ENCODE measurements around the gene NDUFAF8.

The NDUFAF8 gene

GRCh38 chr17:81273698-81274470 is 34.8 kb downstream of the NDUFAF8 start:
- H3K4me3 ChIP-seq (ENCODE audit: low read depth, low read length) = no peak overlapping the region
- TF ChIP-seq, protein P1, sequence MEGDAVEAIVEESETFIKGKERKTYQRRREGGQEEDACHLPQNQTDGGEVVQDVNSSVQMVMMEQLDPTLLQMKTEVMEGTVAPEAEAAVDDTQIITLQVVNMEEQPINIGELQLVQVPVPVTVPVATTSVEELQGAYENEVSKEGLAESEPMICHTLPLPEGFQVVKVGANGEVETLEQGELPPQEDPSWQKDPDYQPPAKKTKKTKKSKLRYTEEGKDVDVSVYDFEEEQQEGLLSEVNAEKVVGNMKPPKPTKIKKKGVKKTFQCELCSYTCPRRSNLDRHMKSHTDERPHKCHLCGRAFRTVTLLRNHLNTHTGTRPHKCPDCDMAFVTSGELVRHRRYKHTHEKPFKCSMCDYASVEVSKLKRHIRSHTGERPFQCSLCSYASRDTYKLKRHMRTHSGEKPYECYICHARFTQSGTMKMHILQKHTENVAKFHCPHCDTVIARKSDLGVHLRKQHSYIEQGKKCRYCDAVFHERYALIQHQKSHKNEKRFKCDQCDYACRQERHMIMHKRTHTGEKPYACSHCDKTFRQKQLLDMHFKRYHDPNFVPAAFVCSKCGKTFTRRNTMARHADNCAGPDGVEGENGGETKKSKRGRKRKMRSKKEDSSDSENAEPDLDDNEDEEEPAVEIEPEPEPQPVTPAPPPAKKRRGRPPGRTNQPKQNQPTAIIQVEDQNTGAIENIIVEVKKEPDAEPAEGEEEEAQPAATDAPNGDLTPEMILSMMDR (IDR thresholded peaks at IDR 0.05; ENCODE audit: insufficient read depth, low read depth, low read length, missing control alignments) = no peak
- DNase-seq (ENCODE audit: low read depth) = no peak

GRCh38 chr17:81274471-81274855 is 35.3 kb downstream of the NDUFAF8 start:
- TF ChIP-seq, protein P1 (IDR thresholded peaks at IDR 0.05; ENCODE audit: insufficient read depth, low read depth, low read length, missing control alignments) = no peak
- H3K4me3 ChIP-seq (ENCODE audit: low read depth, low read length) = no peak overlapping the region

DNA sequence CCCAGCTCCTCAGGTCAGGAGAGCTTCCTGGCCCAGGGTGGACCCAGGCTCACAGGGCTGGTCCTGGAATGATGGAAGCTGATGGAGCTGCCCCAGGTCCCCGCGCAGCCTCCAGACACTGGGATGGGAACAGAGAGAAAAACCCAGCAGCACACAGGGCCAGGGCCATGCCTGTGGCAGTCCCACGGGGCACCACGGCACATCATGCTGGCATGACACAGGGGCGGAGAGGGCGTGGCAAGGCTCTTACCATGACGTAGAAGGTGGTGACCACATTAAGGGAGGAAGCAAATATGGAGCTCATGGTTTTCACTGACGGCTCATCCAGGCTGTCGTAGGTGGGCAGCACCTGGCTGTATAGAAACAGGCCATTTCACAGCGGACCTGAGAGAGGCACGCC is 37.7 kb downstream of the NDUFAF8 start:
- no peak for DNase-seq (ENCODE audit: low read depth)
- TF ChIP-seq, protein P1 (IDR thresholded peaks at IDR 0.05; ENCODE audit: insufficient read depth, low read depth, low read length, missing control alignments) = no peak
- no peak overlapping the region for H3K4me3 ChIP-seq (ENCODE audit: low read depth, low read length)

More at GRCh38 chr17:81274471-81274855, 35.3 kb downstream of the NDUFAF8 start:
- no peak for DNase-seq (ENCODE audit: low read depth)

- TF ChIP-seq, protein P1 (IDR thresholded peaks at IDR 0.05; ENCODE audit: insufficient read depth, low read depth, low read length, missing control alignments) = no peak
- H3K4me3 ChIP-seq (ENCODE audit: low read depth, low read length) = no peak overlapping the region
- no peak for DNase-seq (ENCODE audit: low read depth)
Measured at GRCh38 chr17:81277421-81277820, 38.3 kb downstream of the NDUFAF8 start.

DNA sequence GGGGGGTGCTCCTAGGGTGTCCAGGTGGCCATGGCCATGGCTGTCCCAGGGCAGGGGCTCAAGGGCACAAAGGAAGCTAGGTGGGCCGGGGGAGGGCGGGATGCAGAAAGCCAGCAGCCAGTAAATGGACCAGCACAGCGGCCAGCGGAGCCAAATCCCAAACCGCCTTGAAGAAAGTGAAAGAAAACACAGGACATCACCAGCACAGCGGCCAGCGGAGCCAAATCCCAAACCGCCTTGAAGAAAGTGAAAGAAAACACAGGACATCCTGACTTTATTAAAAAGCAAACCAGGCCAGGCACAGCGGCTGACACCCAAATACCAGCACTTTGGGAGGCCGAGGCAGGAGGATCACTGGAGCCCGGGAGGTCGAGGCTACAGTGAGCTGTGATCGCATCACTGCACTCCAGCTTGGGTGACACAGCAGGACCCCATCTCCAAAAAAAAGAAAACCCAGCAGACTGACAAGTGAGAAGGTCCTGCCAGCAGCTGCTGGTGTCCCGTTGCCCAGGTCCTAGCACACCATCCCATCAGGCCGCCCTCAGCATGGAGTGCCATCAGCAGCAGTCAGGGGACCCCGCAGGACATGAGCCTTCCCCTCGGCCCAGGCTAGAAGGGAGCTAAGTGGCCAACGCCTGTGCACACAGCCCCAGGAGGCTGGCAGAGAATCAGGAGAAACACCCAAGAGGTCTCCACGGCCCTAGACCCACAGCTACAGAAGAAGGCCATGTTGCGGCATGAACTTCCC is 39.0 kb downstream of the NDUFAF8 start:
- no peak overlapping the region for H3K4me3 ChIP-seq (ENCODE audit: low read depth, low read length)
- TF ChIP-seq, protein P1 (IDR thresholded peaks at IDR 0.05; ENCODE audit: insufficient read depth, low read depth, low read length, missing control alignments) = no peak
- no peak for DNase-seq (ENCODE audit: low read depth)

DNA sequence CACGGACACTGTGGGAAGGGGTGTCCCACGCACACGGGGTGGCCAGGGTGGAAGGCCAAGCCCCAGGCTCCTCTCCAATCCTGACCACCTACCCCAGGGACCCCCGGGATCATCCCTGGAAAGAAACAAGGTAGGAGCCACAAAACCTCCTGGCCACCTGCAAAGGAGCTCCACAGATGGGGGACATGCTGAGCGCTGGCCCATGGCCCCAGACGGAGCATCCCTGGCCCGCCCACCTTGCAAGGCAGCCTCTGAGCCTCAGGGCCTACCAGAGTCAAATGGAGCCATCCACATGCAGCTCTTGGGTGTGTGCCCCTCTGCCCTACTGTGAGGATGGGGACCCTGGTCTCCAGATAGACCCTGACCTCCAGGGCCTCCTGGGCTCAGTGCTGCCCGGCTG is 39.7 kb downstream of the NDUFAF8 start:
- TF ChIP-seq, protein P1 (IDR thresholded peaks at IDR 0.05; ENCODE audit: insufficient read depth, low read depth, low read length, missing control alignments) = no peak
- no peak for DNase-seq (ENCODE audit: low read depth)
- no peak overlapping the region for H3K4me3 ChIP-seq (ENCODE audit: low read depth, low read length)

All from GM12865 (cell line).